Ovary (tissue), 3 donors: ENCODE results near the gene CELF1.

Experiments
- CTCF ChIP-seq, 3 donors: fragments of 450-650 bp in 2 of 3; fragments of 200-600 bp in 1 of 3; IDR thresholded peaks; one replicate each; pipeline versions ENCODE4 v1.5.1 to v1.8.0; 2016 to 2022; ENCODE audit warnings: antibody characterized with exemption in 3 of 3, mild to moderate bottlenecking in 1 of 3
- POLR2A ChIP-seq: fragments of 450-650 bp; IDR thresholded peaks from one replicate; pipeline ENCODE4 v1.6.1; 2017; ENCODE audit warnings: antibody characterized with exemption, mild to moderate bottlenecking, moderate library complexity
- donor health status: DM: no; HTN: no; CAD: no.

- TF ChIP-seq CTCF (IDR thresholded peaks at IDR 0.05) (no peak), POLR2A (no peak)
These were observed 86.2 kb downstream of the CELF1 start for GRCh38 chr11:47466701-47467250.
